HG02840 (cell line): ENCODE data around the gene SPON1.
"Not testable (repeated sequence)": the region's sequence is repeated elsewhere in the genome, so short reads cannot be mapped to it uniquely, and the experiment has no call there.

Experiments used
- ATAC-seq: cut with Tn5 transposase; IDR thresholded peaks from one replicate; pipeline ENCODE4 v1.9.1; 2021; ENCODE audit warnings: mild to moderate bottlenecking, moderate library complexity, moderate number of reproducible peaks; ENCODE audit not compliant: unreplicated experiment, low FRiP score

SPON1 gene

GRCh38 chr11:14112721-14113120, 150.2 kb downstream of the SPON1 start:
- no peak for ATAC-seq

GRCh38 chr11:14114269-14114668, 151.7 kb downstream of the SPON1 start:
- no peak for ATAC-seq

- no peak for ATAC-seq
Observed at GRCh38 chr11:14114786-14115185, 152.3 kb downstream of the SPON1 start.

- ATAC-seq, result no peak
Observed at GRCh38 chr11:14117632-14118031, 155.1 kb downstream of the SPON1 start.

GRCh38 chr11:14118072-14118471, 155.5 kb downstream of the SPON1 start:
- no peak for ATAC-seq

- no peak for ATAC-seq
Observed at GRCh38 chr11:14119357-14119756, 156.8 kb downstream of the SPON1 start.

- no peak for ATAC-seq
Observed at GRCh38 chr11:14124350-14124749, 161.8 kb downstream of the SPON1 start.

GRCh38 chr11:14124886-14125285, 162.4 kb downstream of the SPON1 start:
- ATAC-seq, result no peak

GRCh38 chr11:14125529-14125928, 163.0 kb downstream of the SPON1 start:
- ATAC-seq, result no peak

GRCh38 chr11:14127679-14128078, 165.2 kb downstream of the SPON1 start:
- ATAC-seq, result no peak

- ATAC-seq, result no peak
Observed at GRCh38 chr11:14132312-14132711, 169.8 kb downstream of the SPON1 start.

- no peak for ATAC-seq
Observed at GRCh38 chr11:14133381-14133780, 170.9 kb downstream of the SPON1 start.

- ATAC-seq, result no peak
Observed at GRCh38 chr11:14136561-14136960, 174.0 kb downstream of the SPON1 start.

- ATAC-seq, result no peak
Observed at GRCh38 chr11:14137284-14137683, 174.8 kb downstream of the SPON1 start.

- ATAC-seq, result no peak
Observed at GRCh38 chr11:14140991-14141390, 178.5 kb downstream of the SPON1 start.

GRCh38 chr11:14141676-14142075, 179.2 kb downstream of the SPON1 start:
- no peak for ATAC-seq

- no peak for ATAC-seq
Observed at GRCh38 chr11:14144934-14145333, 182.4 kb downstream of the SPON1 start.

GRCh38 chr11:14148653-14149273, 186.2 kb downstream of the SPON1 start:
- no peak for ATAC-seq

GRCh38 chr11:14149683-14150082, 187.2 kb downstream of the SPON1 start:
- no peak for ATAC-seq

GRCh38 chr11:14150878-14151277, 188.4 kb downstream of the SPON1 start:
- no peak for ATAC-seq

GRCh38 chr11:14154103-14154502, 191.6 kb downstream of the SPON1 start:
- not testable (repeated sequence) for ATAC-seq

GRCh38 chr11:14158393-14158792, 195.9 kb downstream of the SPON1 start:
- no peak for ATAC-seq

- no peak for ATAC-seq
Observed at GRCh38 chr11:14163576-14163975, 201.1 kb downstream of the SPON1 start.
